Measurements from ENCODE around the gene GABRD. TPM values are rescaled to one million over a fixed set of nuclear protein-coding genes. Genes with fewer than 3 reads are reported as not detected.

Gene GABRD
- total RNA-seq, 2 donors from 2014 or later = not detected

DNA sequence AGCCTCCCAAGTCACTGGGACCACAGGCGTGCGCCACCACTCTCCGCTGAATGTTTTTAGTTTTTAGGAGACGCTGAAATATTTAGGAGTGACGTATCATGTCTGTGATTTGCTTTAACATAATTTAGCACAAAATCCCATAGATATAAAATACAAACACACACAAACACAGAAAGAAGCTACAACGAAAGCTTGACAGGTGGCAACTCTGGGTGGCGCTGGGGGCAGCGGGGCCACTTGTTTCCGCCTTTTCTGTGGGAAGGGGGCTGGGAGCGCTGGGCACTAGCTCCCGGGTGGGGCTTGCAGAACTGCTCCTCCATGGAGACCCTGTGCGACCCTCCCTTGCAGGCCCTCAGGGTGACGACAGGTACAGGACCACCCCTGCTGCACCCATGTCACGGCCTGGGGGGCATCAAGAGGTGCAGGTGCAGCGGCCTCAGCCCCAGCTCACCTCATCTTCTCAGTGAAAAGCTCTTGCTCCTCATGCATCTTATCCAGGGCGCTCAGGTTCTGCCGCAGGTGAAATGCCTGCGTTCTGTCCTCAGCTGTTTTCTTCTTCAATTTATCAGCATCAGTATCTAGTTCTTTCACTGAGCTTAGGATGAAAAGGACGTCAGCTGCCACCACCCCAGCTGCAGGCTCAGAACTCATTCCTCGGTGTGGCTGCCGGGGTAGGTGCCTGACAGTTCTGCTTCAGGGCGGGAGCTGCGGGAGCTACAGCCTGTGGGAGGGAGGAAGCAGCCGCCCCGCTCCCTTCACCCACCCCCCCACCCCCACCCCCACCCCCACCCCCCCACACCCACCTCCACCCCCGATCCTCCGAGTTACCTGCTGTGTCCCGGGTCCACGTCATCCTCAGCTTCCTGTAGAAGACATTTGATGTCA lies 30.8 kb upstream of the GABRD start:
- Histone ChIP-seq H3K4me3 (no peak overlapping the region), H3K9me3 (no peaks in the 10 kb centered on the region), H3K4me1 (no peaks in the 10 kb centered on the region), H3K27ac (no peak overlapping the region), H3K27me3 (no peaks in the 10 kb centered on the region), H3K36me3 (no peaks in the 10 kb centered on the region)
- TF ChIP-seq, protein P1, sequence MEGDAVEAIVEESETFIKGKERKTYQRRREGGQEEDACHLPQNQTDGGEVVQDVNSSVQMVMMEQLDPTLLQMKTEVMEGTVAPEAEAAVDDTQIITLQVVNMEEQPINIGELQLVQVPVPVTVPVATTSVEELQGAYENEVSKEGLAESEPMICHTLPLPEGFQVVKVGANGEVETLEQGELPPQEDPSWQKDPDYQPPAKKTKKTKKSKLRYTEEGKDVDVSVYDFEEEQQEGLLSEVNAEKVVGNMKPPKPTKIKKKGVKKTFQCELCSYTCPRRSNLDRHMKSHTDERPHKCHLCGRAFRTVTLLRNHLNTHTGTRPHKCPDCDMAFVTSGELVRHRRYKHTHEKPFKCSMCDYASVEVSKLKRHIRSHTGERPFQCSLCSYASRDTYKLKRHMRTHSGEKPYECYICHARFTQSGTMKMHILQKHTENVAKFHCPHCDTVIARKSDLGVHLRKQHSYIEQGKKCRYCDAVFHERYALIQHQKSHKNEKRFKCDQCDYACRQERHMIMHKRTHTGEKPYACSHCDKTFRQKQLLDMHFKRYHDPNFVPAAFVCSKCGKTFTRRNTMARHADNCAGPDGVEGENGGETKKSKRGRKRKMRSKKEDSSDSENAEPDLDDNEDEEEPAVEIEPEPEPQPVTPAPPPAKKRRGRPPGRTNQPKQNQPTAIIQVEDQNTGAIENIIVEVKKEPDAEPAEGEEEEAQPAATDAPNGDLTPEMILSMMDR (IDR thresholded peaks at IDR 0.05) = no peak
- no peak for DNase-seq (ENCODE audit: low spot score)

DNA sequence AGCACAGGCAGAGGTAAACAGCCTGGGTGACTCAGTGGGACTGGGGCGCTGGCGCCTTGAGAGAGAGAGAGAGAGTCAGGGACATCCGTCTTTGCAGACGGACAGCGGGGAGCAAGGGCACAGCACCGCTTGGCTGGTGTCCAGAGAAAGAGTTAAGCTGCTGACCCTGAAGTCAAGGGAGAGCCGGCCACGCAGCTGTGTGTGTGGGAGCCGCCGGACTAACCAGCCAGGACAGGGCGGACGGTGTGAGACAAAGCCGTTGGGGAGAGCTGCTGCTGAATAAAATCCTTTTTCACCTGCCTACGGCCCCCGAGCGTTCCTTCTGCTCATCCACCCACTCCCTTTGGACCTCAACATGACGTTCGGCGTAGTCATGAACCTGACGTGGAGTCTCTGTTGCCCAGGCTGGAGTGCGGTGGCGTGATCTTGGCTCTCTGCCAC lies 30.0 kb upstream of the GABRD start:
- Histone ChIP-seq H3K4me1 (no peaks in the 10 kb centered on the region), H3K27me3 (no peaks in the 10 kb centered on the region), H3K36me3 (no peaks in the 10 kb centered on the region), H3K4me3 (no peak overlapping the region), H3K9me3 (no peaks in the 10 kb centered on the region), H3K27ac (peak overlapping the region; percentile 59 to 64)
- TF ChIP-seq, protein P1 (IDR thresholded peaks at IDR 0.05) = no peak
- DNase-seq (ENCODE audit: low spot score) = peak; percentile 59

DNA sequence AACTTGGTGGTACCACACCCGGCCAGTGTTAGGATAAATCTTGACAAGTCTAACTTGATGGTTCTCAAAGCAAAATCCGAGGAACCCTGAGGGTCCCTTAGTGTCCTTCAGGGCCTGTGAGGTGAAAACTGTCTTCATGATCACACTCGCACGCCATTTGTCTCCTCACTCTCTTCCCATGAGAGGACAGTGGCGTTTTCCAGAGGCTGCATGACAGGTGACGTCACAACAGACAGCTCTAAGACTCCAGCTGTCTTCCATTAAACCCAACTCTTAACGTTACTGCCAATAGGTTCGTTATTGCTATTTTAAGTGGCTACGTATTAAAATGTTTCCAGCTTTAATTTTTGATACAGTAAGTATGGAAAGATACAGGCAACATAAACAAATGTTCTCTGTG lies 29.4 kb upstream of the GABRD start:
- TF ChIP-seq, protein P1 (IDR thresholded peaks at IDR 0.05) = no peak
- Histone ChIP-seq H3K36me3 (no peaks in the 10 kb centered on the region), H3K27me3 (no peaks in the 10 kb centered on the region), H3K9me3 (no peaks in the 10 kb centered on the region), H3K4me3 (no peak overlapping the region), H3K4me1 (no peaks in the 10 kb centered on the region), H3K27ac (peak overlapping the region; percentile 59 to 64)
- DNase-seq (ENCODE audit: low spot score) = no peak

DNA sequence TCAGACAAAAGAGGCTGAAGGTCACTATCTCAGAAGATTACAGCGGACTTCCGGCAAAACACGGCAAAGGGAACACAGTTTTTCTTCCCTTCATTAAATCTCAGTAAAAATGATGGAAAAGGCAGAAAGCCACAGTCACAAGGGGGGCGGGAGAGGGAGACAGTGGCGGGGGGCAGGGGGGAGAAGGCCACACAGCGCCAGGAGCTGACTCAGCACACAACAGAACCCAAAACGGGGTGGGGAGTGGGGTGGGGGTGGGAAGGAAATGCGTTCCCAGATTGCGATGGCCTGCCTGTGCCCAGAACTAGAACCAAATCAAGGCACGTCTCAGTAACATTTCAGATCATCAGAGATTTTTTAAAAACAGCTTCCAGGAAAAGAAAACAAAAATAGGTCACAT lies 28.9 kb upstream of the GABRD start:
- peak overlapping the region; percentile 59 to 64 for H3K27ac ChIP-seq
- no peaks in the 10 kb centered on the region for H3K9me3 ChIP-seq
- TF ChIP-seq, protein P1 (IDR thresholded peaks at IDR 0.05) = no peak
- no peaks in the 10 kb centered on the region for H3K4me1 ChIP-seq
- DNase-seq (ENCODE audit: low spot score) = no peak
- no peak overlapping the region for H3K4me3 ChIP-seq
- no peaks in the 10 kb centered on the region for H3K27me3 ChIP-seq
- H3K36me3 ChIP-seq = no peaks in the 10 kb centered on the region

DNA sequence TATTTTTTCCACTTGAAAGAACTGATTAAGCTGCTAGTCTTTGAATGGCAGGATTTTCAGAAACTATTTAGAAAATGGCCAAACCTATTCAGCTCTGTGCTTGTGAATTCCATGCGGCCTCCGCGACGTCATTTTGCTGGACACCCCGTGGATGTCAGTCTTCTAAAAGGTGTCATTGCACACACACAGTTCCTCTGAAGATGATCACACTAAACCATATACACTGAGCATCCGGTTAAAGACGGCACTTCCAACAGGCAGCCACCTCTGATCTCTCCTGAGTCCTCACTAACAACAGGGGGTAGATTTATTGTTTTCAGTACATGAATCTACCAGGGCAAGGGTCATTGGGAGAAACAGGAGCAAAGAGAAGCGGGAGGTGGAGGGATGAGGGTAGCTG lies 24.6 kb upstream of the GABRD start:
- H3K4me1 ChIP-seq = no peaks in the 10 kb centered on the region
- DNase-seq (ENCODE audit: low spot score) = no peak
- H3K4me3 ChIP-seq = no peak overlapping the region
- H3K9me3 ChIP-seq = no peaks in the 10 kb centered on the region
- H3K36me3 ChIP-seq = no peaks in the 10 kb centered on the region
- TF ChIP-seq, protein P1 (IDR thresholded peaks at IDR 0.05) = no peak
- no peak overlapping the region for H3K27ac ChIP-seq
- H3K27me3 ChIP-seq = no peaks in the 10 kb centered on the region
